Stomach (tissue), 9 donors: ENCODE measurements around the gene DLGAP1. TPM values are rescaled to one million over a fixed set of nuclear protein-coding genes. Genes with fewer than 3 reads are reported as not detected.

Experiments used
- DNase-seq, 2 donors: peaks; one replicate each; pipeline versions ENCODE4 v3.0.0 to v3.0.0-alpha.2; 2013 to 2019
- H3K27ac ChIP-seq, 5 donors: fragments of 200-600 bp in 4 of 5; sonication (generic) in 4 of 5; one replicate each; pipeline ENCODE4 v1.5.1; 2013 to 2019; ENCODE audit warnings: mild to moderate bottlenecking in 1 of 5, moderate library complexity in 1 of 5
- H3K27me3 ChIP-seq, 3 donors: fragments of 200-600 bp; sonication (generic); one replicate each; pipeline ENCODE4 v1.5.1; 2017 to 2019; ENCODE audit warnings: mixed run types in 1 of 3
- H3K36me3 ChIP-seq, 4 donors: fragments of 200-600 bp; sonication (generic); 1 replicate in 3 of 4; 2 replicates in 1 of 4; pipeline ENCODE4 v1.5.1; 2016 to 2019
- H3K4me1 ChIP-seq, 4 donors: fragments of 200-600 bp; sonication (generic); one replicate each; pipeline ENCODE4 v1.5.1; 2016 to 2019
- H3K4me3 ChIP-seq, 4 donors: fragments of 200-600 bp; sonication (generic) in 3 of 4; one replicate each; pipeline ENCODE4 v1.5.1; 2016 to 2019; ENCODE audit warnings: mild to moderate bottlenecking in 1 of 4
- H3K9me3 ChIP-seq, 4 donors: fragments of 200-600 bp; sonication (generic); one replicate each; pipeline ENCODE4 v1.5.1; 2016 to 2019
- CTCF ChIP-seq, 7 experiments: fragments of 450-650 bp in 4 of 7; fragments of 200-600 bp in 3 of 7; sonication (generic) in 3 of 7; IDR thresholded peaks; one replicate each; pipeline ENCODE4 v1.5.1; 2016 to 2019; ENCODE audit warnings: antibody characterized with exemption in 7 of 7, control low read depth in 2 of 7, mild to moderate bottlenecking in 1 of 7
- EP300 ChIP-seq: sonication (generic); formaldehyde crosslinking; IDR thresholded peaks from one replicate; pipeline ENCODE4 v1.6.1; 2017; ENCODE audit warnings: antibody characterized with exemption
- POLR2A ChIP-seq, 4 donors: fragments of 450-650 bp; IDR thresholded peaks; one replicate each; pipeline ENCODE4 v1.6.1; 2016; ENCODE audit warnings: antibody characterized with exemption in 4 of 4, control low read depth in 2 of 4, mild to moderate bottlenecking in 1 of 4, moderate library complexity in 1 of 4
- POLR2AphosphoS5 ChIP-seq, 3 donors: sonication (generic); formaldehyde crosslinking; IDR thresholded peaks; one replicate each; pipeline ENCODE4 v1.6.1; 2016; ENCODE audit warnings: antibody characterized with exemption in 3 of 3
- WGBS, 5 donors: extraction: QIAGEN DNeasy Blood & Tissue Kit in 3 of 5; methylation state at CpG; one replicate each; pipeline versions ENCODE4 v1.1.5 to v1.1.7; 2013 to 2018; 5-methylcytosine and 5-hydroxymethylcytosine counted together
- intact Hi-C: fragments of 100-400 bp; cut with DNase I; formaldehyde crosslinking; loops from one replicate; pipeline ENCODE4 v1.15.1; 2023; ENCODE audit warnings: low total_unique reads
- polyA plus RNA-seq, 3 donors: library from polyadenylated mRNA; stranded (reverse); fragments of 200-250 nt; gene quantifications; one replicate each; pipeline ENCODE4 v1.2.3, GENCODE V29; 2013
- total RNA-seq, 5 donors: library from RNA; depleted of rRNA; stranded (reverse); fragments of >200 nt; gene quantifications; one replicate each; pipeline versions ENCODE4 v1.1.0 to v1.2.3, GENCODE V29; 2014 to 2016
- donor health status: healthy with polysubstance abuse.
- donor health status: Bipolar disorder and iron deficiency.
- donor health status: healthy.

Gene DLGAP1
- total and polyA plus RNA-seq, 8 donors, result 0.06 to 7.0 (median 1.3) TPM; not detected in 1

GRCh38 chr18:4403836-4404235 is 51.3 kb downstream of the DLGAP1 start:
- H3K27ac ChIP-seq, result no peak overlapping the region
- no peaks in the 10 kb centered on the region for H3K27me3 ChIP-seq
- H3K4me1 ChIP-seq, result no peaks in the 10 kb centered on the region
- TF ChIP-seq POLR2A (IDR thresholded peaks at IDR 0.05) (no peak), EP300 (no peak), CTCF (IDR thresholded peaks at IDR 0.05) (no peak), POLR2AphosphoS5 (IDR thresholded peaks at IDR 0.05) (no peak)
- no peak for DNase-seq
- WGBS, 5 donors, result 48 to 77% (median 72%) methylated on average over 1 of the region's 1 CpG
- no peak overlapping the region for H3K4me3 ChIP-seq
- H3K9me3 ChIP-seq, result no peaks in the 10 kb centered on the region
- no peaks in the 10 kb centered on the region for H3K36me3 ChIP-seq
- intact Hi-C loops, result no loop called here

GRCh38 chr18:4400911-4401310 is 54.2 kb downstream of the DLGAP1 start:
- TF ChIP-seq CTCF (IDR thresholded peaks at IDR 0.05) (no peak), EP300 (no peak), POLR2A (IDR thresholded peaks at IDR 0.05) (no peak), POLR2AphosphoS5 (IDR thresholded peaks at IDR 0.05) (no peak)
- Histone ChIP-seq H3K4me1 (no peaks in the 10 kb centered on the region), H3K27me3 (no peaks in the 10 kb centered on the region), H3K9me3 (peaks cover 0 to 4% (median 0%) of the 10 kb centered on the region in 4 donors), H3K27ac (no peak overlapping the region), H3K36me3 (no peaks in the 10 kb centered on the region), H3K4me3 (no peak overlapping the region)
- 10 to 34% (median 17%) methylated on average over 1 of the region's 1 CpG for WGBS, 5 donors
- DNase-seq, result no peak
- intact Hi-C loops, result no loop called here

GRCh38 chr18:4399929-4400328 is 55.2 kb downstream of the DLGAP1 start:
- H3K36me3 ChIP-seq, result no peaks in the 10 kb centered on the region
- no peak for TF ChIP-seq POLR2AphosphoS5 (IDR thresholded peaks at IDR 0.05)
- TF ChIP-seq POLR2A (IDR thresholded peaks at IDR 0.05), result no peak
- no peak for TF ChIP-seq EP300
- TF ChIP-seq CTCF (IDR thresholded peaks at IDR 0.05), result no peak
- DNase-seq, result no peak
- no peaks in the 10 kb centered on the region for H3K4me1 ChIP-seq
- H3K9me3 ChIP-seq, result peaks cover 0 to 4% (median 0%) of the 10 kb centered on the region in 4 donors
- H3K4me3 ChIP-seq, result no peak overlapping the region
- intact Hi-C loops, result no loop called here
- no peaks in the 10 kb centered on the region for H3K27me3 ChIP-seq
- no peak overlapping the region for H3K27ac ChIP-seq
- WGBS, 5 donors, result 46 to 68% (median 63%) methylated on average over 5 of the region's 5 CpGs

GRCh38 chr18:4394700-4395099 is 60.4 kb downstream of the DLGAP1 start:
- no peak for DNase-seq
- H3K4me1 ChIP-seq, result no peaks in the 10 kb centered on the region
- no peak for TF ChIP-seq EP300
- TF ChIP-seq POLR2A (IDR thresholded peaks at IDR 0.05), result no peak
- TF ChIP-seq POLR2AphosphoS5 (IDR thresholded peaks at IDR 0.05), result no peak
- TF ChIP-seq CTCF (IDR thresholded peaks at IDR 0.05), result no peak
- peaks cover 0 to 7% (median 0%) of the 10 kb centered on the region in 4 donors for H3K9me3 ChIP-seq
- intact Hi-C loops, result no loop called here
- H3K4me3 ChIP-seq, result no peak overlapping the region
- no peaks in the 10 kb centered on the region for H3K36me3 ChIP-seq
- no peak overlapping the region for H3K27ac ChIP-seq
- 83 to 88% (median 87%) methylated on average over 4 of the region's 4 CpGs for WGBS, 5 donors
- no peaks in the 10 kb centered on the region for H3K27me3 ChIP-seq
